B cell (primary cell): Measurements from ENCODE around the gene NUP62. TPM values are rescaled to one million over a fixed set of nuclear protein-coding genes. Genes with fewer than 3 reads are reported as not detected.

Source experiments
- ATAC-seq: fragments of 200-7000 bp; cut with Tn5 transposase; one replicate; pipeline ENCODE4 v1.10.0; 2021; ENCODE audit warnings: low read depth, mild to moderate bottlenecking, moderate number of reproducible peaks, moderate library complexity
- CTCF ChIA-PET: fragments of 350-600 bp; sonication (Branson Sonifier 250); formaldehyde crosslinking; loops from one replicate; lab custom pipeline; 2021; ENCODE audit warnings: antibody characterized with exemption, inconsistent platforms; lab: Charles Lee
- POLR2A ChIA-PET: fragments of 350-600 bp; sonication (Branson Sonifier 250); formaldehyde crosslinking; loops from one replicate; lab custom pipeline; 2021; ENCODE audit warnings: antibody characterized with exemption; lab: Charles Lee
- DNase-seq: peaks from one replicate; pipeline ENCODE4 v3.0.0; 2013
- H2AFZ ChIP-seq: 2 replicates; pipeline ENCODE4 v1.6.1; 2012; ENCODE audit warnings: mild to moderate bottlenecking, low read depth, low read length; ENCODE audit not compliant: insufficient read depth, poor library complexity, severe bottlenecking
- H3K27ac ChIP-seq, 2 donors: 1 replicate in 1 of 2; 2 replicates in 1 of 2; pipeline ENCODE4 v1.5.1; 2012 to 2013; ENCODE audit warnings: low read length in 2 of 2, mild to moderate bottlenecking in 2 of 2, moderate library complexity in 1 of 2
- H3K27me3 ChIP-seq, 4 experiments: fragments of 200-600 bp in 1 of 4; sonication (generic) in 1 of 4; replicated peaks in 1 of 4; 1 replicate in 2 of 4; 2 replicates in 2 of 4; pipeline versions ENCODE4 v1.6.1 to v1.7.0; 2013 to 2016; ENCODE audit warnings: low read length in 3 of 4, mild to moderate bottlenecking in 2 of 4, mixed read lengths in 1 of 4, moderate library complexity in 1 of 4; ENCODE audit not compliant: insufficient read depth in 4 of 4, control insufficient read depth in 3 of 4; ENCODE audit errors: control extremely low read depth in 1 of 4
- H3K36me3 ChIP-seq, 2 experiments: replicated peaks in 1 of 2; 1 replicate in 1 of 2; 2 replicates in 1 of 2; pipeline versions ENCODE4 v1.6.1 to v1.7.1; 2013; ENCODE audit warnings: low read length in 1 of 2; ENCODE audit not compliant: insufficient read depth in 2 of 2, control insufficient read depth in 1 of 2; ENCODE audit errors: control extremely low read depth in 1 of 2, extremely low read depth in 1 of 2
- H3K4me1 ChIP-seq, 2 donors: fragments of 200-600 bp in 1 of 2; sonication (generic) in 1 of 2; 1 replicate in 1 of 2; 2 replicates in 1 of 2; pipeline versions ENCODE4 v1.5.1 to v1.6.1; 2013 to 2017; ENCODE audit warnings: low read length in 2 of 2; ENCODE audit not compliant: control insufficient read depth in 2 of 2, insufficient read depth in 2 of 2
- H3K4me2 ChIP-seq: replicated peaks from 2 replicates; pipeline ENCODE3; 2012; ENCODE audit warnings: mild to moderate bottlenecking, low read depth, low read length; ENCODE audit not compliant: poor library complexity, severe bottlenecking
- H3K4me3 ChIP-seq, 5 experiments: fragments of 200-600 bp in 1 of 5; sonication (generic) in 1 of 5; 1 replicate in 3 of 5; 2 replicates in 2 of 5; pipeline versions ENCODE4 v1.5.1 to v1.7.0; 2011 to 2016; ENCODE audit warnings: low read length in 4 of 5, mild to moderate bottlenecking in 4 of 5, low read depth in 2 of 5, control low read depth in 1 of 5, moderate library complexity in 1 of 5; ENCODE audit not compliant: insufficient read depth in 1 of 5; ENCODE audit errors: control extremely low read depth in 1 of 5, extremely low read depth in 1 of 5
- H3K79me2 ChIP-seq: fragments of 200-600 bp; sonication (generic); one replicate; pipeline ENCODE4 v1.6.0; 2016; ENCODE audit warnings: low read length; ENCODE audit not compliant: control insufficient read depth, insufficient read depth
- H3K9ac ChIP-seq: fragments of 200-600 bp; sonication (generic); 2 replicates; pipeline ENCODE4 v1.6.1; 2017; ENCODE audit warnings: mild to moderate bottlenecking, low read length, moderate library complexity
- H3K9me3 ChIP-seq, 3 donors: one replicate each; pipeline versions ENCODE4 v1.6.1 to v1.7.1; 2013; ENCODE audit warnings: low read length in 2 of 3; ENCODE audit not compliant: control insufficient read depth in 2 of 3, insufficient read depth in 1 of 3; ENCODE audit errors: control extremely low read depth in 1 of 3
- H4K20me1 ChIP-seq: 2 replicates; pipeline ENCODE4 v1.6.0; 2012; ENCODE audit warnings: mild to moderate bottlenecking, low read length; ENCODE audit not compliant: insufficient read depth, control insufficient read depth, poor library complexity, severe bottlenecking
- H3K27ac Mint-ChIP-seq: one replicate; pipeline ENCODE4 v1.8.0; 2021; ENCODE audit warnings: mixed read lengths
- H3K27me3 Mint-ChIP-seq: one replicate; pipeline ENCODE4 v1.8.0; 2021; ENCODE audit warnings: mixed read lengths
- H3K4me1 Mint-ChIP-seq: one replicate; pipeline ENCODE4 v1.8.0; 2021; ENCODE audit warnings: mixed read lengths
- H3K4me3 Mint-ChIP-seq: one replicate; pipeline ENCODE4 v1.8.0; 2021; ENCODE audit warnings: mixed read lengths
- H3K9me3 Mint-ChIP-seq: one replicate; pipeline ENCODE4 v1.8.0; 2022; ENCODE audit warnings: mixed read lengths; ENCODE audit not compliant: insufficient read depth
- CTCF ChIP-seq: fragments of 200-600 bp; IDR thresholded peaks from one replicate; pipeline ENCODE4 v1.8.0; 2022; ENCODE audit warnings: antibody characterized with exemption, mild to moderate bottlenecking
- EZH2 ChIP-seq: IDR thresholded peaks from 2 replicates; pipeline ENCODE4 v1.6.1; 2012; ENCODE audit warnings: borderline replicate concordance, low read depth, mild to moderate bottlenecking, moderate library complexity, low read length; ENCODE audit not compliant: insufficient read depth, poor library complexity, severe bottlenecking
- WGBS: methylation state at CpG from one replicate; pipeline ENCODE4 v1.1.5; 2013; ENCODE audit warnings: missing lambda C conversion rate; ENCODE audit not compliant: insufficient coverage; 5-methylcytosine and 5-hydroxymethylcytosine counted together
- intact Hi-C: fragments of 100-400 bp; cut with micrococcal nuclease; formaldehyde crosslinking; loops from one replicate; pipeline ENCODE4 v1.10.0; 2022
- polyA plus RNA-seq: library from polyadenylated mRNA; depleted of rRNA; stranded (reverse); fragments of >200 nt; gene quantifications from 2 replicates; pipeline ENCODE4 v1.2.3, GENCODE V29; 2012
- total RNA-seq, 2 donors: library from RNA; stranded (reverse); fragments of 120-200 nt in 1 of 2; gene quantifications; 1 replicate in 1 of 2; 2 replicates in 1 of 2; pipeline versions ENCODE4 v1.2.3 to v1.2.4, GENCODE V29; 2013 to 2022

The NUP62 gene
- total and polyA plus RNA-seq, 2 donors (not counting 1 experiment from before 2014, with no cell fraction given), result 25.2 to 75.7 TPM

- no peak overlapping the region for H3K27ac Mint-ChIP-seq
- Histone ChIP-seq H3K36me3 (peaks cover 0 to 3% of the 10 kb centered on the region in 2 experiments), H3K9ac (no peak overlapping the region), H4K20me1 (peaks cover 2% of the 10 kb centered on the region), H3K27me3 (no peaks in the 10 kb centered on the region), H3K9me3 (peaks cover 0 to 11% (median 0%) of the 10 kb centered on the region in 3 donors), H2AFZ (no peak overlapping the region), H3K27ac (no peak overlapping the region), H3K79me2 (peaks cover 30% of the 10 kb centered on the region), H3K4me2 (no peak overlapping the region), H3K4me1 (peaks cover 28 to 33% of the 10 kb centered on the region in 2 donors), H3K4me3 (no peak overlapping the region)
- ChIA-PET POLR2A (no interaction called here), CTCF (no interaction called here)
- H3K4me1 Mint-ChIP-seq, result peaks cover 27% of the 10 kb centered on the region
- H3K4me3 Mint-ChIP-seq, result no peak overlapping the region
- H3K9me3 Mint-ChIP-seq, result no peaks in the 10 kb centered on the region
- TF ChIP-seq EZH2 (no peak), CTCF (no peak)
- ATAC-seq, result no peak
- no peaks in the 10 kb centered on the region for H3K27me3 Mint-ChIP-seq
- no peak for DNase-seq
- intact Hi-C loops, result no loop called here
- 94% methylated on average over 24 of the region's 29 CpGs for WGBS
Measured at GRCh38 chr19:49873129-49873521, 56.2 kb downstream of the NUP62 start.

GRCh38 chr19:49872245-49873128 lies 56.8 kb downstream of the NUP62 start:
- no peak overlapping the region for H3K27ac ChIP-seq
- ChIA-PET POLR2A (interaction anchor here (0.5 to 0.6 kb wide), 2 partner anchors 56 to 64 kb away, joined by 3 to 4 read pairs; no protein-coding TSS in a partner anchor), CTCF (no interaction called here)
- H4K20me1 ChIP-seq, result no peaks in the 10 kb centered on the region
- peaks cover 27% of the 10 kb centered on the region for H3K79me2 ChIP-seq
- Mint-ChIP-seq H3K4me3 (peak overlapping the region; percentile 62), H3K27me3 (no peaks in the 10 kb centered on the region), H3K27ac (no peak overlapping the region), H3K9me3 (no peaks in the 10 kb centered on the region), H3K4me1 (peaks cover 28% of the 10 kb centered on the region)
- no peak for TF ChIP-seq EZH2
- no peak for TF ChIP-seq CTCF
- WGBS, result 94% methylated on average over 16 of the region's 27 CpGs
- no peak overlapping the region for H3K4me2 ChIP-seq
- H2AFZ ChIP-seq, result no peak overlapping the region
- ATAC-seq, result no peak
- no peaks in the 10 kb centered on the region for H3K27me3 ChIP-seq
- peaks cover 27 to 38% of the 10 kb centered on the region in 2 donors for H3K4me1 ChIP-seq
- no peak overlapping the region for H3K4me3 ChIP-seq
- H3K9me3 ChIP-seq, result peaks cover 0 to 18% (median 0%) of the 10 kb centered on the region in 3 donors
- H3K9ac ChIP-seq, result no peak overlapping the region
- no peak for DNase-seq
- intact Hi-C loops, result no loop called here
- H3K36me3 ChIP-seq, result peaks cover 0 to 3% of the 10 kb centered on the region in 2 experiments
